Neural crest cell (in vitro differentiated cells): ENCODE measurements around the gene CETP. TPM values are rescaled to one million over a fixed set of nuclear protein-coding genes. Genes with fewer than 3 reads are reported as not detected.

ENCODE experiments used
- DNase-seq: peaks from one replicate; pipeline ENCODE4 v3.0.0; 2021; ENCODE audit warnings: low read depth, mixed read lengths, low spot score
- H3K27ac Mint-ChIP-seq: one replicate; pipeline ENCODE4 v1.8.0; 2021; ENCODE audit warnings: mild to moderate bottlenecking, mixed read lengths; ENCODE audit not compliant: unreplicated experiment
- H3K27me3 Mint-ChIP-seq: 2 replicates; pipeline ENCODE4 v1.8.0; 2021; ENCODE audit warnings: low read depth, mild to moderate bottlenecking, mixed read lengths
- H3K36me3 Mint-ChIP-seq: 2 replicates; pipeline ENCODE4 v1.8.0; 2021; ENCODE audit warnings: low read depth, mild to moderate bottlenecking, mixed read lengths
- H3K4me1 Mint-ChIP-seq: 2 replicates; pipeline ENCODE4 v1.8.0; 2021; ENCODE audit warnings: mixed read lengths
- H3K4me3 Mint-ChIP-seq: one replicate; pipeline ENCODE4 v1.8.0; 2021; ENCODE audit warnings: mild to moderate bottlenecking, mixed read lengths
- H3K9me3 Mint-ChIP-seq: 2 replicates; pipeline ENCODE4 v1.8.0; 2021; ENCODE audit warnings: mixed read lengths
- total RNA-seq: library from RNA; stranded (reverse); gene quantifications from 2 replicates; pipeline ENCODE4 v1.2.1, GENCODE V29; 2021
- TF ChIP-seq, protein P1 (sequence below): fragments of 200-600 bp; sonication (generic); conservative IDR thresholded peaks from 2 replicates; pipeline ENCODE4 v1.5.0; 2021; ENCODE audit warnings: antibody characterized with exemption, mild to moderate bottlenecking

The CETP gene
- total RNA-seq, 1 donor from 2014 or later: not detected

DNA sequence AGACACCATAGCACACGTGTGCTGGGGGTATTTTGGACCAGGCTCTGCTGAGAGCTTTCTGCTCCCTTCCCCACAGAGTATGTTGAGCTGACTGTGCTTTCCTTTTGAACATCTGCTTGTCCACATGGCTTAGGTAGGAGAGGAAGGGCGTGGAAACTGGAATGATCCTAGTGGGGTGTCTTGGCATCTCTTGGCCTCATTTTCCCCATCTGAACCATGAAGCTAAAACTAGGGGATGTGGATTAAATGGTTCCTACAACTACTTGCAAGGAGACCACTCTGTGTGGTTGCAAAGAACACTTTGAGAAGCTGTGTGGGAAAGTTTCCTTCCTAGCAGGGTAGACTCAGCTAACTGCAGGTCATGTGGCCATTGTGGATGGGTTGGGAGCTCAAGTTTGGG, 20.9 kb downstream of the CETP start:
- Mint-ChIP-seq H3K4me3 (no peak overlapping the region), H3K27ac (no peak overlapping the region), H3K27me3 (peaks cover 18% of the 10 kb centered on the region), H3K36me3 (no peaks in the 10 kb centered on the region), H3K4me1 (no peaks in the 10 kb centered on the region), H3K9me3 (no peaks in the 10 kb centered on the region)
- no peak for DNase-seq
- TF ChIP-seq, protein P1, sequence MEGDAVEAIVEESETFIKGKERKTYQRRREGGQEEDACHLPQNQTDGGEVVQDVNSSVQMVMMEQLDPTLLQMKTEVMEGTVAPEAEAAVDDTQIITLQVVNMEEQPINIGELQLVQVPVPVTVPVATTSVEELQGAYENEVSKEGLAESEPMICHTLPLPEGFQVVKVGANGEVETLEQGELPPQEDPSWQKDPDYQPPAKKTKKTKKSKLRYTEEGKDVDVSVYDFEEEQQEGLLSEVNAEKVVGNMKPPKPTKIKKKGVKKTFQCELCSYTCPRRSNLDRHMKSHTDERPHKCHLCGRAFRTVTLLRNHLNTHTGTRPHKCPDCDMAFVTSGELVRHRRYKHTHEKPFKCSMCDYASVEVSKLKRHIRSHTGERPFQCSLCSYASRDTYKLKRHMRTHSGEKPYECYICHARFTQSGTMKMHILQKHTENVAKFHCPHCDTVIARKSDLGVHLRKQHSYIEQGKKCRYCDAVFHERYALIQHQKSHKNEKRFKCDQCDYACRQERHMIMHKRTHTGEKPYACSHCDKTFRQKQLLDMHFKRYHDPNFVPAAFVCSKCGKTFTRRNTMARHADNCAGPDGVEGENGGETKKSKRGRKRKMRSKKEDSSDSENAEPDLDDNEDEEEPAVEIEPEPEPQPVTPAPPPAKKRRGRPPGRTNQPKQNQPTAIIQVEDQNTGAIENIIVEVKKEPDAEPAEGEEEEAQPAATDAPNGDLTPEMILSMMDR: no peak

DNA sequence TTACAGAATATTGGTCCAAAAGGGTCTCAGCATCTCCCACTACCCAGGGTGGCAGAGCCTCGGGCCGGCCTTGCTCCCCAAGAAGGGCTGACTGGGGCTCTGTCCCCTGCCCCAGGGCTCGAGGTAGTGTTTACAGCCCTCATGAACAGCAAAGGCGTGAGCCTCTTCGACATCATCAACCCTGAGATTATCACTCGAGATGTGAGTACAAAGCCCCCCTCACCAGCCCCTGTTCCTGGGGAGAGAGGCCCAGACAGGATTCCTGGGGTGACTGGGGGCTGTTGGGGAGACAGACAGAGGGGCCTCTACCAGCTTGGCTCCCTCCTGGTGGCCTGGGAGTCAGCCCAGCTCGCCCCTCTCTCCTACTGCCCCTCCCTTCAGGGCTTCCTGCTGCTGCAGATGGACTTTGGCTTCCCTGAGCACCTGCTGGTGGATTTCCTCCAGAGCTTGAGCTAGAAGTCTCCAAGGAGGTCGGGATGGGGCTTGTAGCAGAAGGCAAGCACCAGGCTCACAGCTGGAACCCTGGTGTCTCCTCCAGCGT, 21.5 kb downstream of the CETP start:
- Mint-ChIP-seq H3K36me3 (no peaks in the 10 kb centered on the region), H3K9me3 (no peaks in the 10 kb centered on the region), H3K27me3 (peaks cover 23% of the 10 kb centered on the region), H3K27ac (no peak overlapping the region), H3K4me3 (no peak overlapping the region), H3K4me1 (no peaks in the 10 kb centered on the region)
- TF ChIP-seq, protein P1: no peak
- no peak for DNase-seq

DNA sequence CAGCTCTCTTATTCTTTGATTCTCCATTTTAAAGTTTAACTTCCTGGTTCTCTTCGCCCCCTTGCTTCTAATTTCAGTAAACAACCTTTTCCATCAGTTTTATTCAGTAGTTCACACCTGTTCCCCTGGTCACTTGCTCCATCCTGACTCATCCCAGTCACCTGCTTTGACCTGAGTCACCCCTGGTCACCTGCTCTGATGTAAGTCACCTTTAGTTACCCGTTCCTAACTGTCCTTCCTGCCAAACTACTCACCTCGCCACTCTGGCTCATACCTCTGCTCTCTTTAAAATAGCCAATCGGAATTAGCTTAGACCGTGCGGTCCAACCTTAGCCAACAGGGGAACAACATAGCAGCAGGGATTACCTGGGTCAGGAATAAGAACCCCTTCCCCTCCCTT, 22.9 kb downstream of the CETP start:
- H3K36me3 Mint-ChIP-seq: no peaks in the 10 kb centered on the region
- H3K27me3 Mint-ChIP-seq: peaks cover 37% of the 10 kb centered on the region
- H3K9me3 Mint-ChIP-seq: no peaks in the 10 kb centered on the region
- H3K4me1 Mint-ChIP-seq: peaks cover 4% of the 10 kb centered on the region
- H3K4me3 Mint-ChIP-seq: no peak overlapping the region
- no peak for DNase-seq
- H3K27ac Mint-ChIP-seq: no peak overlapping the region
- TF ChIP-seq, protein P1: no peak

DNA sequence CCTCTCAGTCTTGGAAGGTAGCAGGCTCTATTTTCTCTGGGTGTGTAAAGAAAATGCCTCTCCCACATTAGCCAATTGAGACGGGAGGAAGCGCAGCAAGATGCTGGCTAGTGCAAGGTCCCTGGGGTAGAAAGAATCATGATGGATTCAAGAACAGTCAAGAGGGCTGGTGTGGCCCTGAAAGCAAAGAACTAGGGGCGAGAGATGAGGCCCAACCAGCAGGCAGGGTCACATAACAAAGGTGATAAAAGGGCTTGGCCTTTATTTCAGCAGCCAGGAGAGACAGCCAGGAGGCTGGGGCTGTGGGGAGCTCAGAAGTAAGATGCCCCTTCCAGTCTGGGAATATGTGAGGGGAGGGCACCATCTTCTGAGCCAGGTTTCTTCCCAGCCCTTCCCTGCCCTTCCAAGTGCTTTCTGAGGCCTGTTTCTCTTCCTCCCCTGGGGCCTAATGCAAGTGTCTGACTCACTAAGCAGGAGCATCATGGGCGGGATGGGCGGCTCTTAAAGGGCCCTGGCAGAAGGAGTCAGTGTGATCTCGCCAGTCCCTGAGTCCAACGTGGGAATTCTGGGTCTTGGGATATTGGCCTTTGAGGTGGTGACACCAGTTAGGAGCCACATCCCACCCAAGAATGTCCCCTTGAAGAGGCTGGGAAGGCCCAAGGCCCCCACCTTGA, 23.7 kb downstream of the CETP start:
- Mint-ChIP-seq H3K27ac (no peak overlapping the region), H3K9me3 (no peaks in the 10 kb centered on the region), H3K36me3 (no peaks in the 10 kb centered on the region), H3K27me3 (peaks cover 45% of the 10 kb centered on the region), H3K4me3 (no peak overlapping the region), H3K4me1 (peaks cover 11% of the 10 kb centered on the region)
- DNase-seq: no peak
- TF ChIP-seq, protein P1: no peak

DNA sequence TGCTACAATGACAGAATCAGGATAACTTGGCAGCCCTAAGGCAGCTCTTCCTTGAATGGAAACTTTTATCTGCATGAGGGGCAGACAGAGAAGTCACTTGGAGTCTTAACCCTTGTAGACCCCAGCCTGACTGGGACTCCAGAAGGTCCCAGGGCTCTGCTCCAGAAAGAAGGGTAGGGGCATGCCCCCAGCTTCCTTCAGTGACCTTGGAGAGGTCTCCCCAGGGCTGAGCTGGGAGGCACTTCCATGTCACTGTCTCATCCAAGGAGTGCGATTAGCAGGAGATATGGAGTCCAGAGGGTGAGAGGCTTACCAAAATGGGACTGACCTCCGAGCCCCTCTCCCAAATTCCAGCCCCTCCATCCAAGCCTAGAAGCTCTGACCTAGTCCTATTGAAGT, 24.2 kb downstream of the CETP start:
- H3K36me3 Mint-ChIP-seq: no peaks in the 10 kb centered on the region
- peaks cover 50% of the 10 kb centered on the region for H3K27me3 Mint-ChIP-seq
- no peak overlapping the region for H3K4me3 Mint-ChIP-seq
- H3K9me3 Mint-ChIP-seq: no peaks in the 10 kb centered on the region
- H3K27ac Mint-ChIP-seq: no peak overlapping the region
- TF ChIP-seq, protein P1: no peak
- peaks cover 11% of the 10 kb centered on the region for H3K4me1 Mint-ChIP-seq
- no peak for DNase-seq
